Fibroblast of lung (primary cell): Measurements from ENCODE around the gene OR52E8. TPM values are rescaled to one million over a fixed set of nuclear protein-coding genes. Genes with fewer than 3 reads are reported as not detected.

Source experiments
- DNase-seq, 2 donors: peaks; one replicate each; pipeline versions ENCODE4 v3.0.0 to v3.0.0-alpha.2; 2010; ENCODE audit warnings: low read depth in 2 of 2
- H2AFZ ChIP-seq: 2 replicates; pipeline ENCODE4 v1.5.1; 2012; ENCODE audit warnings: low read length, control low read depth, inconsistent platforms
- H3K27ac ChIP-seq: 2 replicates; pipeline ENCODE4 v1.5.1; 2011; ENCODE audit warnings: low read length, control low read depth; ENCODE audit not compliant: insufficient read depth
- H3K27me3 ChIP-seq: 2 replicates; pipeline ENCODE4 v1.5.1; 2011; ENCODE audit warnings: mild to moderate bottlenecking, low read length; ENCODE audit not compliant: control insufficient read depth, insufficient read depth
- H3K36me3 ChIP-seq: 2 replicates; pipeline ENCODE4 v1.5.1; 2011; ENCODE audit warnings: low read length; ENCODE audit not compliant: control insufficient read depth, insufficient read depth
- H3K4me1 ChIP-seq: 2 replicates; pipeline ENCODE4 v1.5.1; 2011; ENCODE audit warnings: low read length; ENCODE audit not compliant: control insufficient read depth, insufficient read depth; ENCODE audit errors: extremely low read depth
- H3K4me2 ChIP-seq: 2 replicates; pipeline ENCODE4 v1.5.1; 2011; ENCODE audit warnings: low read length, control low read depth; ENCODE audit not compliant: insufficient read depth; ENCODE audit errors: extremely low read depth
- H3K4me3 ChIP-seq, 4 experiments: fragments of 200-600 bp in 1 of 4; sonication (generic) in 1 of 4; replicated peaks in 1 of 4; 2 replicates each; pipeline ENCODE4 v1.5.1; 2011 to 2016; ENCODE audit warnings: low read length in 4 of 4, low read depth in 3 of 4, mild to moderate bottlenecking in 3 of 4, control low read depth in 2 of 4, inconsistent platforms in 1 of 4, mixed read lengths in 1 of 4; ENCODE audit not compliant: insufficient read depth in 1 of 4; ENCODE audit errors: control extremely low read depth in 1 of 4
- H3K79me2 ChIP-seq: 2 replicates; pipeline ENCODE4 v1.5.1; 2012; ENCODE audit warnings: mild to moderate bottlenecking, low read length, inconsistent platforms; ENCODE audit not compliant: control insufficient read depth, insufficient read depth
- H3K9ac ChIP-seq: 2 replicates; pipeline ENCODE4 v1.5.1; 2011; ENCODE audit warnings: mild to moderate bottlenecking, low read length, control low read depth; ENCODE audit not compliant: insufficient read depth
- H3K9me3 ChIP-seq: 2 replicates; pipeline ENCODE4 v1.5.1; 2012; ENCODE audit warnings: low read depth, low read length; ENCODE audit not compliant: control insufficient read depth, insufficient read depth
- H4K20me1 ChIP-seq: 2 replicates; pipeline ENCODE4 v1.5.1; 2011; ENCODE audit warnings: low read length; ENCODE audit not compliant: control insufficient read depth, insufficient read depth; ENCODE audit errors: extremely low read depth
- CTCF ChIP-seq, 2 donors: IDR thresholded peaks in 1 of 2; conservative IDR thresholded peaks in 1 of 2; 1 replicate in 1 of 2; 2 replicates in 1 of 2; pipeline ENCODE4 v1.5.1; 2011 to 2012; ENCODE audit warnings: low read length in 2 of 2, control low read depth in 1 of 2, inconsistent platforms in 1 of 2, low read depth in 1 of 2, mild to moderate bottlenecking in 1 of 2
- EZH2 ChIP-seq: IDR thresholded peaks from 2 replicates; pipeline ENCODE4 v1.5.1; 2012; ENCODE audit warnings: low read length, control low read depth, mild to moderate bottlenecking; ENCODE audit errors: missing control alignments
- polyA plus RNA-seq, 2 donors: library from polyadenylated mRNA; depleted of rRNA in 1 of 2; stranded (reverse) in 1 of 2; unstranded in 1 of 2; fragments of >200 nt; gene quantifications; 2 replicates each; pipeline ENCODE4 v1.2.1, GENCODE V29; 2011 to 2012; ENCODE audit warnings: missing spikeins in 1 of 2
- total RNA-seq: library from RNA; depleted of rRNA; stranded (reverse); fragments of >200 nt; gene quantifications from 2 replicates; pipeline ENCODE4 v1.2.1, GENCODE V29; 2014

The OR52E8 gene
- total and polyA plus RNA-seq, 2 donors (not counting 1 experiment from before 2014, with no cell fraction given) = not detected

GRCh38 chr11:5891216-5891800 lies 33.8 kb upstream of the OR52E8 start:
- Histone ChIP-seq H4K20me1 (no peaks in the 10 kb centered on the region), H3K4me1 (no peaks in the 10 kb centered on the region), H3K79me2 (no peaks in the 10 kb centered on the region), H2AFZ (no peak overlapping the region), H3K27ac (no peak overlapping the region), H3K36me3 (no peaks in the 10 kb centered on the region), H3K27me3 (no peaks in the 10 kb centered on the region), H3K4me3 (no peak overlapping the region), H3K9me3 (no peaks in the 10 kb centered on the region), H3K4me2 (no peak overlapping the region), H3K9ac (no peak overlapping the region)
- DNase-seq = peak; percentile 3 to 16
- peak; percentile 31 to 38 for TF ChIP-seq CTCF (conservative IDR thresholded peaks at IDR 0.05 in 1 of 2, IDR thresholded peaks at IDR 0.05 in 1 of 2; ENCODE audit: low read depth in 1 of 2, low read length in 2 of 2)
- TF ChIP-seq EZH2 = no peak

- TF ChIP-seq CTCF (conservative IDR thresholded peaks at IDR 0.05 in 1 of 2, IDR thresholded peaks at IDR 0.05 in 1 of 2; ENCODE audit: low read depth in 1 of 2, low read length in 2 of 2) (no peak), EZH2 (no peak)
- no peak for DNase-seq
- Histone ChIP-seq H3K79me2 (no peaks in the 10 kb centered on the region), H3K36me3 (no peaks in the 10 kb centered on the region), H3K27me3 (no peaks in the 10 kb centered on the region), H4K20me1 (no peaks in the 10 kb centered on the region), H2AFZ (no peak overlapping the region), H3K4me1 (no peaks in the 10 kb centered on the region), H3K9ac (no peak overlapping the region), H3K4me3 (no peak overlapping the region), H3K9me3 (no peaks in the 10 kb centered on the region), H3K4me2 (no peak overlapping the region), H3K27ac (no peak overlapping the region)
Measured at GRCh38 chr11:5887661-5888060, 30.2 kb upstream of the OR52E8 start.

DNA sequence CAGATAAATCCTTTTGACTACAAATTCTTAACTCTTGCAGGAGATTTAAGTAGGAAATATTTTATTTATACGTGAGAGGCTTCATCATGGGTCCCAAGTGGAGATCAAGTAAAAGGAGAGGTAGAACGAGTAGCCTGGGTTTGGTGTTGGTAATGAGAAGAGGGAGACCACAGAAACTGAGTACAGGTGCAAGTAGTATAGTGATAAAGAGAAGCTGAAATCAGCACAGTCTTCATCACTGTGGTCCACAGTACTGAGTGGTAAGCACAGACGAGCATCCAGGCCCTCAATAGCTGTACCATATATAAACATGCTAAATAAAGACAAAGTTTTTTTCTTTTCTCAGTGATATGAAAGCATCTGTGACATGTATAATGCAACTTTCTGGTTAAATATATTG lies 29.7 kb upstream of the OR52E8 start:
- Histone ChIP-seq H3K79me2 (no peaks in the 10 kb centered on the region), H3K4me3 (no peak overlapping the region), H3K9me3 (no peaks in the 10 kb centered on the region), H3K4me1 (no peaks in the 10 kb centered on the region), H3K4me2 (no peak overlapping the region), H3K9ac (no peak overlapping the region), H4K20me1 (no peaks in the 10 kb centered on the region), H3K36me3 (no peaks in the 10 kb centered on the region), H3K27me3 (no peaks in the 10 kb centered on the region), H2AFZ (no peak overlapping the region), H3K27ac (no peak overlapping the region)
- no peak for TF ChIP-seq EZH2
- no peak for TF ChIP-seq CTCF (conservative IDR thresholded peaks at IDR 0.05 in 1 of 2, IDR thresholded peaks at IDR 0.05 in 1 of 2; ENCODE audit: low read depth in 1 of 2, low read length in 2 of 2)
- no peak for DNase-seq
